MG63 (cell line): ENCODE measurements around the gene SYNJ2. TPM values are rescaled to one million over a fixed set of nuclear protein-coding genes. Genes with fewer than 3 reads are reported as not detected.

Experiments
- DNase-seq: peaks from one replicate; pipeline ENCODE4 v3.0.0-alpha.2; 2020
- H3K27me3 ChIP-seq: fragments of 250-450 bp; sonication (Bioruptor Pico); 2 replicates; pipeline ENCODE4 v1.5.1; 2020; ENCODE audit warnings: mild to moderate bottlenecking, moderate library complexity
- H3K36me3 ChIP-seq: fragments of 250-450 bp; sonication (Bioruptor Pico); 2 replicates; pipeline ENCODE4 v1.5.1; 2020; ENCODE audit warnings: mild to moderate bottlenecking, moderate library complexity
- H3K4me3 ChIP-seq: fragments of 250-450 bp; sonication (Bioruptor Pico); 2 replicates; pipeline ENCODE4 v1.5.1; 2020; ENCODE audit warnings: mild to moderate bottlenecking, moderate library complexity
- H3K9me3 ChIP-seq: fragments of 250-450 bp; sonication (Bioruptor Pico); 2 replicates; pipeline ENCODE4 v1.5.1; 2020; ENCODE audit warnings: mild to moderate bottlenecking, moderate library complexity
- total RNA-seq: library from RNA; depleted of rRNA; stranded (reverse); fragments of >200 nt; shearing (Covaris generic); gene quantifications from 2 replicates; pipeline ENCODE4 v1.2.3, GENCODE V29; 2014; ENCODE audit warnings: low replicate concordance

SYNJ2 gene
- total RNA-seq, 1 experiment from 2014 or later = 35.5 TPM

GRCh38 chr6:157974341-157974894 lies 7.2 kb upstream of the SYNJ2 start:
- H3K4me3 ChIP-seq = no peak overlapping the region
- H3K27me3 ChIP-seq = no peaks in the 10 kb centered on the region
- H3K36me3 ChIP-seq = no peaks in the 10 kb centered on the region
- DNase-seq = no peak
- H3K9me3 ChIP-seq = no peaks in the 10 kb centered on the region

- no peaks in the 10 kb centered on the region for H3K27me3 ChIP-seq
- H3K4me3 ChIP-seq = no peak overlapping the region
- H3K36me3 ChIP-seq = no peaks in the 10 kb centered on the region
- DNase-seq = no peak
- no peaks in the 10 kb centered on the region for H3K9me3 ChIP-seq
Observed at GRCh38 chr6:157974967-157975366, 6.7 kb upstream of the SYNJ2 start.

GRCh38 chr6:157975456-157975855 lies 6.2 kb upstream of the SYNJ2 start:
- no peaks in the 10 kb centered on the region for H3K36me3 ChIP-seq
- no peak for DNase-seq
- no peaks in the 10 kb centered on the region for H3K9me3 ChIP-seq
- H3K4me3 ChIP-seq = no peak overlapping the region
- no peaks in the 10 kb centered on the region for H3K27me3 ChIP-seq

GRCh38 chr6:157976345-157977175 lies 5.1 kb upstream of the SYNJ2 start:
- H3K36me3 ChIP-seq = no peaks in the 10 kb centered on the region
- no peaks in the 10 kb centered on the region for H3K9me3 ChIP-seq

GRCh38 chr6:157977176-157977804 lies 4.4 kb upstream of the SYNJ2 start:
- Histone ChIP-seq H3K36me3 (no peaks in the 10 kb centered on the region; the same call in 1 of the 2 replicates), H3K9me3 (no peaks in the 10 kb centered on the region), H3K4me3 (no peak overlapping the region), H3K27me3 (no peaks in the 10 kb centered on the region)
- no peak for DNase-seq

More at GRCh38 chr6:157976345-157977175, 5.1 kb upstream of the SYNJ2 start:
- no peak for DNase-seq
- H3K4me3 ChIP-seq = no peak overlapping the region
- no peaks in the 10 kb centered on the region for H3K27me3 ChIP-seq

GRCh38 chr6:157978021-157978783 lies 3.5 kb upstream of the SYNJ2 start:
- DNase-seq = no peak
- Histone ChIP-seq H3K4me3 (no peak overlapping the region), H3K36me3 (peaks cover 2% of the 10 kb centered on the region), H3K27me3 (no peaks in the 10 kb centered on the region), H3K9me3 (no peaks in the 10 kb centered on the region)

- H3K4me3 ChIP-seq = no peak overlapping the region
- no peaks in the 10 kb centered on the region for H3K9me3 ChIP-seq
- DNase-seq = no peak
- H3K27me3 ChIP-seq = no peaks in the 10 kb centered on the region
- H3K36me3 ChIP-seq = peaks cover 11% of the 10 kb centered on the region
Observed at GRCh38 chr6:157980288-157981131, 1.2 kb upstream of the SYNJ2 start.

- Histone ChIP-seq H3K4me3 (peak overlapping the region; percentile 77), H3K9me3 (no peaks in the 10 kb centered on the region), H3K27me3 (no peaks in the 10 kb centered on the region), H3K36me3 (peaks cover 15% of the 10 kb centered on the region)
- no peak for DNase-seq
Observed at GRCh38 chr6:157981132-157981394, 600 bp upstream of the SYNJ2 start.

GRCh38 chr6:157982102-157982562 lies 469 bp downstream of the SYNJ2 start:
- peaks cover 16% of the 10 kb centered on the region for H3K36me3 ChIP-seq
- H3K4me3 ChIP-seq = peak overlapping the region; percentile 77
- H3K9me3 ChIP-seq = no peaks in the 10 kb centered on the region
- peak; percentile 41 for DNase-seq
- H3K27me3 ChIP-seq = no peaks in the 10 kb centered on the region

GRCh38 chr6:157982563-157983405 lies 1.1 kb downstream of the SYNJ2 start:
- H3K36me3 ChIP-seq = peaks cover 22% of the 10 kb centered on the region
- DNase-seq = peak; percentile 66
- no peaks in the 10 kb centered on the region for H3K9me3 ChIP-seq
- H3K4me3 ChIP-seq = peak overlapping the region; percentile 77
- H3K27me3 ChIP-seq = no peaks in the 10 kb centered on the region

- DNase-seq = no peak
- Histone ChIP-seq H3K4me3 (peak overlapping the region; percentile 77), H3K27me3 (no peaks in the 10 kb centered on the region), H3K9me3 (no peaks in the 10 kb centered on the region), H3K36me3 (peaks cover 25% of the 10 kb centered on the region)
Observed at GRCh38 chr6:157983406-157984119, 1.9 kb downstream of the SYNJ2 start.

GRCh38 chr6:157984128-157984527 lies 2.5 kb downstream of the SYNJ2 start:
- peak overlapping the region; percentile 77 for H3K4me3 ChIP-seq

GRCh38 chr6:157984686-157985225 lies 3.1 kb downstream of the SYNJ2 start:
- Histone ChIP-seq H3K9me3 (no peaks in the 10 kb centered on the region), H3K4me3 (peak overlapping the region; percentile 77), H3K36me3 (peaks cover 28% of the 10 kb centered on the region), H3K27me3 (no peaks in the 10 kb centered on the region)
- no peak for DNase-seq

More at GRCh38 chr6:157984128-157984527, 2.5 kb downstream of the SYNJ2 start:
- H3K36me3 ChIP-seq = peaks cover 28% of the 10 kb centered on the region
- DNase-seq = no peak
- H3K27me3 ChIP-seq = no peaks in the 10 kb centered on the region
- no peaks in the 10 kb centered on the region for H3K9me3 ChIP-seq

GRCh38 chr6:157985378-157986155 lies 3.9 kb downstream of the SYNJ2 start:
- H3K36me3 ChIP-seq = peaks cover 28% of the 10 kb centered on the region
- no peak for DNase-seq
- no peaks in the 10 kb centered on the region for H3K9me3 ChIP-seq
- H3K4me3 ChIP-seq = peak overlapping the region; percentile 23
- H3K27me3 ChIP-seq = no peaks in the 10 kb centered on the region
